ENCODE data around the gene GCSAM.

DNA sequence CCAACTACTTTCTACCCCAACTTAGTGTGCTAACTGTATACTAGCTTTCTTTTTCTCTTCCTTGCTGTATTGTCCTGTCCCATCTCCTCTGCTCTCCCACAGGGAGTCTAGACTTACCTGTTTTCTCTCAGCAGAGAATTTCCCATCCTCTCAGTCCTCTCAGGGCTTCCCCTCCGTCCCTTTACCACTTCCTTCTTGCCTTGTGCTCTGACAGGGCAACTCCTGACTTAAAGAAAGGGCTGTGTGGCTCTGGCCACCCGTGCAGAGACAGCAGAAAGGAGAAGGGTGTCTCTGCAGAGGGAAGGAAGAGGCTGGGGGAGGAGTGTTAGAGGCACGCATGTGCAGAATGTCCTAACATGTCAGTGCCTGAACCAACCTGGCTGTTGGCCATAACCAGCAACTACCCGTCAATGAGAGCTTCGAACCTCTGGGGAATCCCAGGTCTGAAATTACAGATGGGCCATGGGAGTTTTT is at the start of gene GCSAM:
- TF ChIP-seq CTCF (conservative IDR thresholded peaks at IDR 0.05; ENCODE audit: low read depth, low read length) (no peak), EZH2 (IDR thresholded peaks at IDR 0.05; ENCODE audit: low read length, unreplicated experiment) (no peak), EZH2phosphoT487 (IDR thresholded peaks at IDR 0.05; ENCODE audit: borderline replicate concordance, low read length) (no peak)

Measured in PC-3 (cell line).